Measurements from ENCODE around the gene TNNI3. TPM values are rescaled to one million over a fixed set of nuclear protein-coding genes. Genes with fewer than 3 reads are reported as not detected.
"Not testable (repeated sequence)": the region's sequence is repeated elsewhere in the genome, so short reads cannot be mapped to it uniquely, and the experiment has no call there.

TNNI3 gene
- total RNA-seq, 2 experiments from 2014 or later = not detected

GRCh38 chr19:55173186-55173713 lies 15.7 kb upstream of the TNNI3 start:
- H3K4me1 ChIP-seq (ENCODE audit: insufficient read depth, low read length) = peaks cover 22% of the 10 kb centered on the region
- no peaks in the 10 kb centered on the region for H3K36me3 ChIP-seq (ENCODE audit: insufficient read depth, low read length)
- H3K27ac ChIP-seq (ENCODE audit: low read depth in 1 of 2, low read length in 2 of 2) = no peak overlapping the region
- ChIA-PET POLR2A (interaction anchor here (0.6 to 0.7 kb wide), 2 partner anchors 14 to 85 kb away, joined by 3 read pairs; no protein-coding TSS in a partner anchor), CTCF (no interaction called here)
- no peak for ATAC-seq (ENCODE audit: poor library complexity)
- no peak for DNase-seq
- no peaks in the 10 kb centered on the region for H3K36me3 Mint-ChIP-seq (ENCODE audit: low read depth)
- intact Hi-C loops (cut with DNase I, micrococcal nuclease) = loop anchor here in 1 of 2 experiments (10.0 kb wide), 1 partner anchor 82 kb away; the partner anchor contains the start of gene PPP6R1
- no peak overlapping the region for H3K27ac Mint-ChIP-seq
- H3K9me3 Mint-ChIP-seq = no peaks in the 10 kb centered on the region
- peaks cover 71 to 85% of the 10 kb centered on the region in 2 experiments for H3K27me3 ChIP-seq (ENCODE audit: control insufficient read depth in 1 of 2, insufficient read depth in 2 of 2, low read length in 2 of 2)
- TF ChIP-seq, protein P1, sequence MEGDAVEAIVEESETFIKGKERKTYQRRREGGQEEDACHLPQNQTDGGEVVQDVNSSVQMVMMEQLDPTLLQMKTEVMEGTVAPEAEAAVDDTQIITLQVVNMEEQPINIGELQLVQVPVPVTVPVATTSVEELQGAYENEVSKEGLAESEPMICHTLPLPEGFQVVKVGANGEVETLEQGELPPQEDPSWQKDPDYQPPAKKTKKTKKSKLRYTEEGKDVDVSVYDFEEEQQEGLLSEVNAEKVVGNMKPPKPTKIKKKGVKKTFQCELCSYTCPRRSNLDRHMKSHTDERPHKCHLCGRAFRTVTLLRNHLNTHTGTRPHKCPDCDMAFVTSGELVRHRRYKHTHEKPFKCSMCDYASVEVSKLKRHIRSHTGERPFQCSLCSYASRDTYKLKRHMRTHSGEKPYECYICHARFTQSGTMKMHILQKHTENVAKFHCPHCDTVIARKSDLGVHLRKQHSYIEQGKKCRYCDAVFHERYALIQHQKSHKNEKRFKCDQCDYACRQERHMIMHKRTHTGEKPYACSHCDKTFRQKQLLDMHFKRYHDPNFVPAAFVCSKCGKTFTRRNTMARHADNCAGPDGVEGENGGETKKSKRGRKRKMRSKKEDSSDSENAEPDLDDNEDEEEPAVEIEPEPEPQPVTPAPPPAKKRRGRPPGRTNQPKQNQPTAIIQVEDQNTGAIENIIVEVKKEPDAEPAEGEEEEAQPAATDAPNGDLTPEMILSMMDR (IDR thresholded peaks at IDR 0.05) = no peak
- H3K27me3 Mint-ChIP-seq = peaks cover 87% of the 10 kb centered on the region
- H3K9me3 ChIP-seq (ENCODE audit: control insufficient read depth in 1 of 2, insufficient read depth in 1 of 2, low read length in 2 of 2) = peaks cover 0 to 49% of the 10 kb centered on the region in 2 experiments
- peak overlapping the region; percentile 40 for H3K4me3 ChIP-seq (ENCODE audit: low read length)
- H3K4me1 Mint-ChIP-seq (ENCODE audit: low read depth) = peaks cover 28% of the 10 kb centered on the region
- H3K4me3 Mint-ChIP-seq = peak overlapping the region; percentile 48

DNA sequence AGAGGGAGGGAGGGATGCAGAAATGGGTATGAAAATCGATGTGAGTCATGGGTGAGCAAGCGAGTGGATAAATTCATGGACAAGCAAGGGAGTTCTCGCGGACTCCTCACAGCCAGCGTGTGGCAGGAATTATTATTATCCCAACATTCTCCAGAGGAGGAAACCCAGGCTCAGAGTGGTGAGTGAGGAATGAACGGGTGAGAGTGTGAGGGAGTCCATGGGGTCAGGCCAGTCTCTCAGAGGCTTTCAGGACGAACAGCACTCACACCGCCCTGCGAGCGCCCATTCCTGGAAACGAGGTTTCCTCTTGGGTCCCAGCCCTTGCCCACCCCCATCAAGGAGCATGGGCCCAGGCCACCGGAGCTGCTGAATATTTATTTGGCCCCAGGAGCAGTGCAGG lies 15.2 kb upstream of the TNNI3 start:
- Histone ChIP-seq H3K27me3 (ENCODE audit: control insufficient read depth in 1 of 2, insufficient read depth in 2 of 2, low read length in 2 of 2) (peaks cover 69 to 83% of the 10 kb centered on the region in 2 experiments), H3K9me3 (ENCODE audit: control insufficient read depth in 1 of 2, insufficient read depth in 1 of 2, low read length in 2 of 2) (peaks cover 0 to 52% of the 10 kb centered on the region in 2 experiments), H3K27ac (ENCODE audit: low read depth in 1 of 2, low read length in 2 of 2) (no peak overlapping the region), H3K4me3 (ENCODE audit: low read length) (no peak overlapping the region), H3K4me1 (ENCODE audit: insufficient read depth, low read length) (peaks cover 21% of the 10 kb centered on the region), H3K36me3 (ENCODE audit: insufficient read depth, low read length) (no peaks in the 10 kb centered on the region)
- intact Hi-C loops (cut with DNase I, micrococcal nuclease) = loop anchor here in 1 of 2 experiments (10.0 kb wide), 1 partner anchor 82 kb away; the partner anchor contains the start of gene PPP6R1
- no peak for DNase-seq
- ChIA-PET CTCF (no interaction called here), POLR2A (interaction anchor here (0.6 kb wide), 1 partner anchor 85 kb away, joined by 3 read pairs; no protein-coding TSS in a partner anchor)
- H3K9me3 Mint-ChIP-seq = no peaks in the 10 kb centered on the region
- no peaks in the 10 kb centered on the region for H3K36me3 Mint-ChIP-seq (ENCODE audit: low read depth)
- H3K27ac Mint-ChIP-seq = no peak overlapping the region
- TF ChIP-seq, protein P1 (IDR thresholded peaks at IDR 0.05) = no peak
- peaks cover 85% of the 10 kb centered on the region for H3K27me3 Mint-ChIP-seq
- H3K4me3 Mint-ChIP-seq = peak overlapping the region; percentile 20
- peaks cover 26% of the 10 kb centered on the region for H3K4me1 Mint-ChIP-seq (ENCODE audit: low read depth)
- no peak for ATAC-seq (ENCODE audit: poor library complexity)

- H3K9me3 Mint-ChIP-seq; H3K36me3 ChIP-seq (ENCODE audit: insufficient read depth, low read length); CTCF ChIA-PET; H3K36me3 Mint-ChIP-seq (ENCODE audit: low read depth); H3K27ac ChIP-seq (ENCODE audit: low read depth in 1 of 2, low read length in 2 of 2); DNase-seq; H3K4me3 ChIP-seq (ENCODE audit: low read length); POLR2A ChIA-PET; H3K27ac Mint-ChIP-seq; ATAC-seq (ENCODE audit: poor library complexity): not testable (repeated sequence)
- peaks cover 69 to 85% of the 10 kb centered on the region in 2 experiments for H3K27me3 ChIP-seq (ENCODE audit: control insufficient read depth in 1 of 2, insufficient read depth in 2 of 2, low read length in 2 of 2)
- H3K27me3 Mint-ChIP-seq = peaks cover 83% of the 10 kb centered on the region
- H3K4me3 Mint-ChIP-seq = peak overlapping the region; percentile 4
- H3K4me1 ChIP-seq (ENCODE audit: insufficient read depth, low read length) = peaks cover 21% of the 10 kb centered on the region
- peaks cover 0 to 53% of the 10 kb centered on the region in 2 experiments for H3K9me3 ChIP-seq (ENCODE audit: control insufficient read depth in 1 of 2, insufficient read depth in 1 of 2, low read length in 2 of 2)
- H3K4me1 Mint-ChIP-seq (ENCODE audit: low read depth) = peaks cover 25% of the 10 kb centered on the region
- intact Hi-C loops (cut with DNase I, micrococcal nuclease) = loop anchor here in 1 of 2 experiments (10.0 kb wide), 1 partner anchor 82 kb away; the partner anchor contains the start of gene PPP6R1
Measured at GRCh38 chr19:55172318-55172717, 14.8 kb upstream of the TNNI3 start.
